Stomach (tissue), 19 donors: Measurements from ENCODE around the gene CIT. TPM values are rescaled to one million over a fixed set of nuclear protein-coding genes. Genes with fewer than 3 reads are reported as not detected.
A peak's percentile ranks its signal among the peaks of the same experiment; 100 is the strongest.

ENCODE experiments used
- DNase-seq, 2 donors: peaks; one replicate each; pipeline versions ENCODE4 v3.0.0 to v3.0.0-alpha.2; 2013 to 2019
- H3K27ac ChIP-seq, 5 donors: fragments of 200-600 bp in 4 of 5; sonication (generic) in 4 of 5; one replicate each; pipeline ENCODE4 v1.5.1; 2013 to 2019; ENCODE audit warnings: mild to moderate bottlenecking in 1 of 5, moderate library complexity in 1 of 5
- H3K27me3 ChIP-seq, 3 donors: fragments of 200-600 bp; sonication (generic); one replicate each; pipeline ENCODE4 v1.5.1; 2017 to 2019; ENCODE audit warnings: mixed run types in 1 of 3
- H3K36me3 ChIP-seq, 4 donors: fragments of 200-600 bp; sonication (generic); 1 replicate in 3 of 4; 2 replicates in 1 of 4; pipeline ENCODE4 v1.5.1; 2016 to 2019
- H3K4me1 ChIP-seq, 4 donors: fragments of 200-600 bp; sonication (generic); one replicate each; pipeline ENCODE4 v1.5.1; 2016 to 2019
- H3K4me3 ChIP-seq, 4 donors: fragments of 200-600 bp; sonication (generic) in 3 of 4; one replicate each; pipeline ENCODE4 v1.5.1; 2016 to 2019; ENCODE audit warnings: mild to moderate bottlenecking in 1 of 4
- H3K9me3 ChIP-seq, 4 donors: fragments of 200-600 bp; sonication (generic); one replicate each; pipeline ENCODE4 v1.5.1; 2016 to 2019
- CTCF ChIP-seq, 7 experiments: fragments of 450-650 bp in 4 of 7; fragments of 200-600 bp in 3 of 7; sonication (generic) in 3 of 7; IDR thresholded peaks; one replicate each; pipeline ENCODE4 v1.5.1; 2016 to 2019; ENCODE audit warnings: antibody characterized with exemption in 7 of 7, control low read depth in 2 of 7, mild to moderate bottlenecking in 1 of 7
- EP300 ChIP-seq: sonication (generic); formaldehyde crosslinking; IDR thresholded peaks from one replicate; pipeline ENCODE4 v1.6.1; 2017; ENCODE audit warnings: antibody characterized with exemption
- POLR2A ChIP-seq, 4 donors: fragments of 450-650 bp; IDR thresholded peaks; one replicate each; pipeline ENCODE4 v1.6.1; 2016; ENCODE audit warnings: antibody characterized with exemption in 4 of 4, control low read depth in 2 of 4, mild to moderate bottlenecking in 1 of 4, moderate library complexity in 1 of 4
- POLR2AphosphoS5 ChIP-seq, 3 donors: sonication (generic); formaldehyde crosslinking; IDR thresholded peaks; one replicate each; pipeline ENCODE4 v1.6.1; 2016; ENCODE audit warnings: antibody characterized with exemption in 3 of 3
- WGBS, 5 donors: extraction: QIAGEN DNeasy Blood & Tissue Kit in 3 of 5; methylation state at CpG; one replicate each; pipeline versions ENCODE4 v1.1.5 to v1.1.7; 2013 to 2018; 5-methylcytosine and 5-hydroxymethylcytosine counted together
- intact Hi-C: fragments of 100-400 bp; cut with DNase I; formaldehyde crosslinking; loops from one replicate; pipeline ENCODE4 v1.15.1; 2023; ENCODE audit warnings: low total_unique reads
- long read RNA-seq, 10 donors: transcript quantifications; one replicate each; lab custom pipeline, GENCODE V29; 2026
- polyA plus RNA-seq, 3 donors: library from polyadenylated mRNA; stranded (reverse); fragments of 200-250 nt; gene quantifications; one replicate each; pipeline ENCODE4 v1.2.3, GENCODE V29; 2013
- total RNA-seq, 5 donors: library from RNA; depleted of rRNA; stranded (reverse); fragments of >200 nt; gene quantifications; one replicate each; pipeline versions ENCODE4 v1.1.0 to v1.2.3, GENCODE V29; 2014 to 2016
- donor health status: healthy with polysubstance abuse.
- donor health status: Bipolar disorder and iron deficiency.
- donor health status: healthy.

CIT gene
- total RNA-seq (100 to 1,000 TPM in 1 of 5 donors, 10 to 100 TPM in 4; 18.7 to 164 (median 28.7) TPM), polyA plus RNA-seq (1 to 10 TPM; 2.8 to 5.3 (median 3.7) TPM)
- long read RNA-seq, donor 1, partial matches to known transcripts: 0 of 1 reads
- long read RNA-seq, donor 1, other reads (novel, unspliced or antisense): 0 of 1 reads
- long read RNA-seq, donor 2: 0 reads
- long read RNA-seq, donor 3: 0 reads
- long read RNA-seq, donor 4: 0 reads
- long read RNA-seq, donor 5: 0 reads
- long read RNA-seq, donor 6: 0 reads
- long read RNA-seq, donor 7: 0 reads
- long read RNA-seq, donor 8: 0 reads
- long read RNA-seq, donor 9: 0 reads
- long read RNA-seq, donor 10, partial matches to known transcripts: 0 of 2 reads
- long read RNA-seq, donor 10, other reads (novel, unspliced or antisense): 0 of 2 reads

- H3K27ac ChIP-seq: peak within 1 kb of the TSS in 3 of 5 donors; percentile 59 to 71 (median 61)
Measured at GRCh38 chr12:119876761-119877638, at the start of gene CIT. Gene CIT, minus strand, starts transcription at chr12:119877320. Its CDS starts 1,152 bp downstream, at chr12:119876168.

GRCh38 chr12:119925269-119925668, 48.1 kb upstream of the CIT start:
- TF ChIP-seq CTCF (IDR thresholded peaks at IDR 0.05) (no peak), EP300 (no peak), POLR2A (IDR thresholded peaks at IDR 0.05) (no peak), POLR2AphosphoS5 (IDR thresholded peaks at IDR 0.05) (no peak)
- Histone ChIP-seq H3K27me3 (peaks cover 0 to 10% (median 0%) of the 10 kb centered on the region in 3 donors), H3K36me3 (no peaks in the 10 kb centered on the region), H3K9me3 (no peaks in the 10 kb centered on the region), H3K27ac (no peak overlapping the region), H3K4me3 (no peak overlapping the region), H3K4me1 (no peaks in the 10 kb centered on the region)
- intact Hi-C loops: no loop called here
- no peak for DNase-seq

More at GRCh38 chr12:119876761-119877638, at the start of gene CIT:
- H3K9me3 ChIP-seq: no peaks in the 10 kb centered on the region
- H3K27me3 ChIP-seq: no peaks in the 10 kb centered on the region
- no peaks in the 10 kb centered on the region for H3K36me3 ChIP-seq
- 0 to 2% (median 1%) methylated on average over 16 to 56 of the region's 56 CpGs for WGBS, 5 donors
- peak within 1 kb of the TSS; percentile 68 to 87 (median 80) for H3K4me3 ChIP-seq
- DNase-seq: peak; percentile 92 to 98
- TF ChIP-seq CTCF (IDR thresholded peaks at IDR 0.05) (no peak), POLR2AphosphoS5 (IDR thresholded peaks at IDR 0.05) (peak in 1 of 3 donors; percentile 59)
- intact Hi-C loops: no loop called here
- peaks cover 0 to 18% (median 12%) of the 10 kb centered on the region in 4 donors for H3K4me1 ChIP-seq

- H3K9me3 ChIP-seq: no peaks in the 10 kb centered on the region
- H3K4me3 ChIP-seq: no peak overlapping the region
- H3K4me1 ChIP-seq: no peaks in the 10 kb centered on the region
- DNase-seq: no peak
- intact Hi-C loops: no loop called here
- WGBS, 5 donors: 88 to 91% (median 90%) methylated on average over 6 of the region's 6 CpGs
- no peaks in the 10 kb centered on the region for H3K36me3 ChIP-seq
- H3K27me3 ChIP-seq: peaks cover 0 to 22% (median 0%) of the 10 kb centered on the region in 3 donors
- no peak for TF ChIP-seq EP300
- TF ChIP-seq POLR2A (IDR thresholded peaks at IDR 0.05): no peak
- TF ChIP-seq POLR2AphosphoS5 (IDR thresholded peaks at IDR 0.05): no peak
- TF ChIP-seq CTCF (IDR thresholded peaks at IDR 0.05): no peak
- H3K27ac ChIP-seq: no peak overlapping the region
Measured at GRCh38 chr12:119920064-119920463, 42.9 kb upstream of the CIT start.

- intact Hi-C loops: no loop called here
- Histone ChIP-seq H3K9me3 (no peaks in the 10 kb centered on the region), H3K4me3 (no peak overlapping the region), H3K27ac (no peak overlapping the region), H3K36me3 (no peaks in the 10 kb centered on the region), H3K4me1 (no peaks in the 10 kb centered on the region), H3K27me3 (peaks cover 0 to 15% (median 0%) of the 10 kb centered on the region in 3 donors)
- no peak for TF ChIP-seq POLR2AphosphoS5 (IDR thresholded peaks at IDR 0.05)
- TF ChIP-seq CTCF (IDR thresholded peaks at IDR 0.05): no peak
- TF ChIP-seq EP300: no peak
- TF ChIP-seq POLR2A (IDR thresholded peaks at IDR 0.05): no peak
- 60 to 72% (median 70%) methylated on average over 13 of the region's 13 CpGs for WGBS, 5 donors
- no peak for DNase-seq
Measured at GRCh38 chr12:119915894-119916510, 38.9 kb upstream of the CIT start.
